Activated gamma-delta T cell treated with anti-CD3 and anti-CD28 coated beads, Interleukin-2, amount 50 U/mL, for 16 hours (primary cell): Measurements from ENCODE around the gene MLYCD.
A peak's percentile ranks its signal among the peaks of the same experiment; 100 is the strongest.
"Not testable (repeated sequence)": the region's sequence is repeated elsewhere in the genome, so short reads cannot be mapped to it uniquely, and the experiment has no call there.

Experiments used
- DNase-seq: peaks from one replicate; pipeline ENCODE4 v3.0.0-alpha.2; 2020; ENCODE audit warnings: low read depth

MLYCD gene

DNA sequence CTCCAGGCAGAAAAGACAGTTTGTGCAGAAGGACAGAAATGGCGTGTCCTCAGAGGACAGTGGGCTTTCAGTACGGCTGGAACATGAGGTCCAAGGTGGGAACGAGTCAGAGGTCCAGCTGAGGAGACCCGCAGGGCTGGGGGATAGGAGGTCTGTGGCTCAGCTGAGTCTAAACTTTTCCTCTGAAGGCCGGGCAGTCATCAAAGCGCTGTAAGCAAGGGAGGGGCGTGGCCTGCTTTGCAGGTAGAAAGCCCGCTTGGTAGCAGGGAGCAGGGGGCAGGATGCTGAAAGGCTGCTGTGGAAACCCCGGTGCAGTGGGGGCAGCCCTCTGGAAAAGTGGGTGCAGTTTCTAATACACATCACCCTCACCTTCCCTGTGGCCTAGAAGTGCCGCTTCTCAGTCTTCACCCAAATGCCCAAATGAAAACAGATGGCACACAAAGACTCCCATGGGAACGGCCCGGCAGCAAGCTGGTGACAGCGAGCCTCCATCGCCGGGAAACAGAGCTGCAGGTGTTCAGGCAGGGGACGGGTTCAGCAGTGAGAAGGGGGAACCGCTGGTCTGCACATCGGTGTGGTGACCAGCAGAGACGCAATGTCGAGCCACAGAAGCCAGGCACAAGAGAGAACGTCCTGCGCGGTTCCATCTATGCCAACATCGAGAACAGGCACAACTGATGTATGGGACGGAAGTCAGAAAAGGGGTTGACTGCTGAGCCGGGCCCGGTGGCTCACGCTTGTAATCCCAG, 41.9 kb downstream of the MLYCD start:
- DNase-seq = no peak

DNA sequence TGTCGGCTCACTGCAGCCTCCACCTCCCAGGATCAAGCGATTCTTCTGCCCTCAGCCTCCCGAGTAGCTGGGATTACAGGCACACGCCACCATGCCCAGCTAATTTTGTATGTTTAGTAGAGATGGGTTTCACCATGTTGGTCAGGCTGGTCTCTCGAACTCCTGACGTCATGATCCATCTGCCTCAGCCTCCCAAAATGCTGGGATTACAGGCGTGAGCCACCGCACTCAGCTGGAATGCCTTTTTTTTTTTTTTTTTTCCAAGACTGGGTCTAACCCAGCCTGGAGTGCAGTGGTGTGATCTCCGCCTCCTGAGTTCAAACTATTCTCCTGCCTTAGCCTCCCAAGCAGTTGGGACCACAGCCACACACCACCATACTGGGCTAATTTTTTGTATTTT, 42.6 kb downstream of the MLYCD start:
- not testable (repeated sequence) for DNase-seq

DNA sequence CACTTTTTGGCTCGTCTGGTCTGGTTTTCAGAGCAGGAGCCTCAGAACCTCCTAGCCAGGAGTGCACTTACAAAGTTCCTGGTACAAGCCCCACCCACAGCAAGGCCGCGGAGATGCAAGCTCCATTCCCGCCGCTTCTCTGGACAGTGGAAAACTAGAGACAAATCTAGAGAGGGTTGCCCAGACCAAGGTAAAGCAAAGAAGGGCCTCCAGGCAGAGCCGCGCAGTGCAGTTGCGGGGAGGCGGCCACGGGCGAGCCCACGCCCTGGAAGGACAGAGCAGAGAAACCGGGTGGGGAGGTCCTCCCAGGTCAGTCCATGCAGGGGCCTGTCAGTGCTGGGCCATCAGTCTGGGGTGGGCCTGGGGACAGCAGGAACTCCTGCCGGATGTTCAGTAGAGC, 43.2 kb downstream of the MLYCD start:
- no peak for DNase-seq

DNA sequence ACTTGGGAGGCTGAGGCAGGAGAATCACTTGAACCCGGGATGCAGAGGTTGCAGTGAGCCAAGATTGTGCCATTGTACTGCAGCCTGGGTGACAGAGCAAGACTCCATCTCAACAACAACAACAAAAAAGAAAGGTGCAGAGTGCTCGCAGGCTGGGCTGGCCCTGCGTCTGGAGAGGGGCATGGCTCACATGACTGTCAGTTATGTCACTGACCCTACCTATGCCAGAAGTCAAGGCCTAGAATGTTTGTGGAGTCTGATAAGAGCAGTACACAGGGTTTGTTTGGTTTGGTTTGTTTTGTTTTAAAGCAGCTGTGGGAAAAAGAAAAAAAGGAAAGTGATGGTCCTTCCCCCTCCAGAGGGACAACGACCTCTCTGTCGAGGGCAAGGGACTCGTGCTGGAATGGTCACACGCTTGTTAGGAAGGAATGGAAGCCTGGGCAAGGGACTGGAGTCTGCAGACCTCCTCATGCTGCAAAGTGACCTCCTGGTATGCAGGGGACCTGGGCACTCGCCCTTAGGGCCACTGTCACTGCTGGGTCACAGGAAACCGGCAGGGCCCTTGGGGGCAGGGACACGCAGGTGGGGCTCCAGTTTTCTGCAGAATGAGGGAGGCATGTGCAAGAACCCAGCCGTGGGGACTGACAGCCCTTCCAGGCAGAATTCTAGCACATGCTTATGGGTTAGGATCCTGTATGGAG, 44.0 kb downstream of the MLYCD start:
- no peak for DNase-seq

DNA sequence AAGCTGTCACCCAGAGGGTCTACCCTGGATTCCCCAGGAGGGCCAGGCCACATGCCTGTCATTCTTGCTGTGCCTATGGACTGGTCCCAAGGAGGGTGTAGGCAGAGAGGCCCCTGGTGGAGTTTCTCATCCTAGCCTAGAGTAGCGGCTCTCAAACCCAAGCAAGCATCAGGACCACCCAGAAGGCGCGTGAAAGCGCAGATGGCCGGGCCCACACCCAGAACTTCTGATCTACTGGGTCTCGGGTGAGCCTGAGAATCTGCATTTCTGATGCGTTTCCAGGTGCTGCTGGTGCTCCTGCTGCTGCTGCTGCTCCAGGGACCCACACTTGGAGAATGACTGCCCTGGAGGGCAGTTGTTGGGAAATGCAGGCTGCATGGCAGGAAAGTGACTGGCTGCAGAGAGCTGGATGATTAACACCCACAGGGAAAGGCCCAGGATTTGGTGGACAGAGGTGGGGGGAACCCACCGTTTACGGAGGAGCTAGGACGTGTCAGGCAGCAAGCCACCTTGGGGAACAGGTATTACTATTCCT, 44.7 kb downstream of the MLYCD start:
- no peak for DNase-seq

DNA sequence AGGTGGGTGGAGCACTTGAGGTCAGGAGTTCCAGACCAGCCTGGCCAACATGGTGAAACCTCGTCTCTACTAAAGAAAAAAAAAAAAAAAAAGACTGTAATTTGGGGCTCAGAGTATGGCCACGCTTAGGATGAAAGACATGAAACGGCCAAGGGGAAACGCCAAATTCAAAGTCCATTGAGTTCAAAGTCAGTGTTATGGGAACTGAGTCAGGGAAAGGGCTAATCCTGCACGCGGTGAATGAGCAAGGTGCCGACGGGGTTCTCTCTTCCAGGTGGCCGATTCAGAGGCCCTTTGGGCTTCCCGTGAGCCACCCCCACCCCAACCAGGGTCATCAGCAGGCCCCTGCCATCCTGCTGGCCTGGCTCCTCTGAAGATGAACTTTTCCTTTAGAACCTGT, 46.7 kb downstream of the MLYCD start:
- DNase-seq = no peak

DNA sequence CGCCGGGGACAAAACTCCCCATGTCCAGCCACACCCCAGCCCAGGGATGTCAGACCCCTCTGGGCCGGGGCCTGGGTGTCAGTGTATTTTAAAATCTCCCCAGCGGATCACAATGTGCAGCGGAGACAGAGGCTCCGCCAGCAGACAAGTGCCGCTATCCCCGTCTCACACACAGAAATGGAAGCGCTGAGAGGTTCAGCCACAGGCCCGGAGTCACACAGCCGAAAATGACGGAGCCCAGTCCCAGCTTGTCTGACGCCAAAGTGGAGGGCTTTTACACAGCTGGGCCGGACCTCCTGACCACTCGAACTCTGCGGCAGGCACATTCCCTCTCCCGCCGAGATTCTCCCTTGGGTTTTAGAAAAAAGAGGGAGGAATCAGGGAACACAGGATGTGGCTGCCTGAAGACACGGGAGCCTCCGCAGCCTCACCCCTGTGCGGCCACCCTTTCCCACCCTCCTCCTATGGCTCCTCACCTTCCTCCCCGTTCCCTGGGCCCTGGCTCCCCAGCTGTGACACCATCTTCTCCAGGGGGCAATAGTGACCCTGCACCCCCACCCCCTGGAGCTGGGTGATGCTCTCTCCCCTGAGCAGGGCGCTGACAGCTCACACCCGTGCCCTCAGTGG, 47.4 kb downstream of the MLYCD start:
- no peak for DNase-seq

DNA sequence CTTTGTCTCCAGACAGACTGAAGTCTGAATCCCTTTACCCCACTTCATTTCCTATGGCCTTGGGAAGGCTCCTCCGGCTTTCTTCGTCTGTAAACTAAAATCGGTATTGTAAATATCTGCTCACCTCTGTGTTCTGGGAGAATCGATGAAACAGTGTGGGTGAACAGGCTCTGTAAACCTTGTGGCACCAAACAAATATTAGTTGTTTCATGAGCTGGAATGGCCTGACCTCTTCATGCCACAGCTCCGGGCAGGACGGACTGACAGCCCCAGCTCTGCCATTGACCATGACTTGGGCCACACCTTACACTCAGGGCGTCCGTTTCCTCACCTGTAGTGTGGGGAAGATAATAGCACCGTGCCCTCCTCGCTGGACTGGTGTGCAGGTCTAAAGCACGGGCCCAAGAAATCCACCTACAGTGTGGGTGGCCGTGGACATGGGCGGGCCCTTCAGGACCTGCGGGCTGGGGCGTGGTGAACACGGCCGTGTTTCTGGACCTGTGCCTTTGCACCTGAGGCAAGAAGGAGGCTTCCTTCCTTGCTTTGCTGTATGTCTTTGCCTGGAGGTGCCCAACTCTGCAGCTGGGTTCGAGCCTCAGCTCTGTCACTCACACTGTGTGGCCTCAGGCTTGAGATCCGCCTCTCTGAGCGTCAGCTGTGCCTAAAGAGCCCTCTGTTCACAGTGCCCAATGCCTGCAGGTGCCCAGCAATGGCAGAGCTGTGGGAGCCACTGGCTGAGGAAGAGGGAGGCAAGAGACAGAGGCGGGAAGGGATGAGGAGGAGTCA, 48.1 kb downstream of the MLYCD start:
- no peak for DNase-seq

DNA sequence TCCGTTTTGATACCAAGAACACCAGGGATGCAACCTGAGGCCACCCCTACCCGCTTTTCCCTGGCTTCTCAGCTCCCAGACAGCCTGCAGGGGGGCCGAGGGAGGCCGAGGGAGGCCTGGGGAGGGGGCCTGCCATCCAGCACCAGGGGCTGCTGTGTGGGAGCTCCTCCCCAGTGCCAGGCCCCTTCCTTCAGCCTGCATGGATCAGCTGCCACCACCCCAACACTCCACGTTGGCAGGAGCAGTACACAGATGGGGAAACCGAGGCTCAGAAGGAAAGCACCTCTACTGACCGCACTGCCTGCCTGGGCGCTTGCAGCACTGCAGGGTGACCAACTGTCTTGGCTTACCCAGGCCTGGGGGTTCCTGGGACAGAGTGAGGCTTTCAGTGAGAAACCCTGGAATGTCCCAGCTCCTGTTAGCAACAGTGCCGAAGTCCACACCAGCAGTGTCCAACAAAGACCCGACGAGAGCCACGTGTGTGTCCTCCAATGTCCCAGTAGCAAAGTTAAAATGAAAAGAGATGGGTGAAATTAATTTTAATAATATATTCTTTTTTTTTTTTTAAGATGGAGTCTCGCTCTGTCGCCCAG, 48.8 kb downstream of the MLYCD start:
- DNase-seq = no peak

DNA sequence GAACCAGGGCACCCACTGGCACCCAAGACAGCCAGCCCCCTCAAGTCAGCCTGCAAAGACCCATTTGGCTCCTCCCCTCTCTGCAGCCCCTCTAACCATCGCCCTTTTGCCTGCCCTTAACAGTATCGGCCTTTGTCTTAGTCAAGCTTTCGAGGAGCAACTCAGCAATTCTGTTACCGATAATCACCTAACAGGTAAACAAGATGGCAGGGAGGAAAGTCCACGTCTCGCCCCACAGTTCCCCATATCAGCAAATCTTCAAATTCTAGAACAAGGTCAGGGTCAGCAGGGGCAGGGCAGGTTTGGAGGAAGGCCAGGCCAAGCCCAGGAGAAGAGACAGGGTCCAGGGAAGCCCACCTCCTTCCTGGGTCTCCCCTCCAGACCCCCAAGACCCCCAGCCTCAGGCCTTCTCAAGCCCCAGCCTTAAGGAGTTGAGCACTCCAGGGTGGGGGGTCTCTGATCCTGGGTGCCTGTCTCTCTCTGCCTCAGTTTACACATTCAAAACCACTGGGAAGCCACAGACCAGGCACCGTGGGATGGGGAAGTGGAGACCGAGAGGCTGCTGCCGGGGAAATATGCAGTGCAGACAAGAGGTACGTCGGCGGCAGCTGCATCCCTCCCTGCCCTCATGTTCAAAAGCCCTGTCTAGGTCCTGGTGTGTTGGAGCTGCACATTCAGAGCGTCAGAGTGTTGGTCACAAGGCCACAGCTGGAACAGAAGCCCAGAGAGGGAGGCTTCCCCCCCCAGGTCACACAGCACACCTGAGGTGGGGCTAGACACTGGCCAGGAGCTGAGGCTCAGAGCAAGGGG, 50.2 kb downstream of the MLYCD start:
- no peak for DNase-seq

DNA sequence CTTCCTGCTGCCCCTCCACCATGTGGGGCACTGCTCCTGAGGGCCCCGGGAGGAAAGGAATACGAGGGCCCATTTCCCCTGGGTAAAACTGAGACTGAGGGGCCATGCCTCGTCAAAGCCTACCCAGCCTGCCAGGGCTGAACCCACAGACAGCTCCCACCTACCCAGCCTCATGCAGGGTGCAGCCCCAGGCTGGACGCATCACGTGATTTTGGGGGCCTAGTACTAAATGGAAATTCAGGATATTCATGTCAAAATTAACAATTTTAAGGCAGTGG, 50.7 kb downstream of the MLYCD start:
- no peak for DNase-seq

DNA sequence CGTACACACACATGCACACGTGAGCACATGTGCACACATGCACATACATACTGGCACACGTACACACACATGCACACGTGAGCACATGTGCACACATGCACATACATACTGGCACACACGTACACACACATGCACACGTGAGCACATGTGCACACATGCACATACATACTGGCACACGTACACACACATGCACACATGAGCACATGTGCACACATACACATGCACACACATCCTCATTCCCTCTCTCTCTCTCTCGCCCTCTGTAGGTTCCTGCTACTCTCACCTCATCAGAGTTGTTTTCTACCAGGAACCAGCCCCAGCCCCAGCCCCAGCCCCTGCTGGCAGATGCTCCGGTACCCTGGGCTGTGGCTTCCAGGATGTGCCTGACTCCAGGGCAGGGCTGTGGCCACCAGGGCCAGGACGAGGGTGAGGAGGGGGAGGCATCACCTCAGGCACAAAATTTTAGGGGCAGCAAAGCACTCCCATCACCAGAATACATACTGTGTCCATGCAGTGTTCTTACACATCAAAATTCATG, 52.0 kb downstream of the MLYCD start:
- not testable (repeated sequence) for DNase-seq

DNA sequence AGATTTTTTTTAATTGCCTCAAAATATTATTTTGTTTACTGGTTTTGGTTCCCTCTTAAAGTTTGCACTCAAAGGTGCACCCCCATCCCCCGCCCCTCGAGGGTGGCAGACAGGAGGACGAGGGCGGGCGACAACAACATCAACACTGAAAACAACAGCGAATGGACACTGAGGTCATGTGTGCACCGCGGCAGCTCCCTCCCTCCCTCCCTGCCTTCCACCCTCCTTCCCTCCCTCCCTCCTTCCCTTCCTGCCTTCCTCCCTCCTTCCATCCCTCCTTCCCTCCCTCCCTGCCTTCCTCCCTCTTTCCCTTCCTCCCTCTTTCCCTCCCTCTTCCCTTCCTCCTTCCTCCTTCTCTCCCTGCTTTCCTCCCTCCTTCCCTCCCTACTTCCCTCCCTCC, 52.6 kb downstream of the MLYCD start:
- no peak for DNase-seq

DNA sequence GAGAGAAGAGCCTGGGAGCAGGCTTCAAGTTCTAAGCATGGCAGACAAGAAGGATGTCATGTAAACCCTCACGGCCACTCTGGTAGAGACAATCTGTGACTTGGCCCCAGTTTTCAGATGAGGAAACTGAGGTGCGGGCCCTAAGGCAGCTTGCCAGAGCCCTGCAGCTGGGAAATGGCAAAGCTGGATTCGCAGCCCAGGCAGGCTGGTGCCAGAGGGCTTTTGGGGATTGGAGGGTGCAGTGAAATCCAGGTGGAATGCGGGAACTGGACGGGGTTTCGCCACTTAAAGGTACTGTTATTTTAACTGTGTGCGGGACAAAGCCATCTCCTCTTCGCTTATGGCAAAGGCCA, 53.6 kb downstream of the MLYCD start:
- no peak for DNase-seq

DNA sequence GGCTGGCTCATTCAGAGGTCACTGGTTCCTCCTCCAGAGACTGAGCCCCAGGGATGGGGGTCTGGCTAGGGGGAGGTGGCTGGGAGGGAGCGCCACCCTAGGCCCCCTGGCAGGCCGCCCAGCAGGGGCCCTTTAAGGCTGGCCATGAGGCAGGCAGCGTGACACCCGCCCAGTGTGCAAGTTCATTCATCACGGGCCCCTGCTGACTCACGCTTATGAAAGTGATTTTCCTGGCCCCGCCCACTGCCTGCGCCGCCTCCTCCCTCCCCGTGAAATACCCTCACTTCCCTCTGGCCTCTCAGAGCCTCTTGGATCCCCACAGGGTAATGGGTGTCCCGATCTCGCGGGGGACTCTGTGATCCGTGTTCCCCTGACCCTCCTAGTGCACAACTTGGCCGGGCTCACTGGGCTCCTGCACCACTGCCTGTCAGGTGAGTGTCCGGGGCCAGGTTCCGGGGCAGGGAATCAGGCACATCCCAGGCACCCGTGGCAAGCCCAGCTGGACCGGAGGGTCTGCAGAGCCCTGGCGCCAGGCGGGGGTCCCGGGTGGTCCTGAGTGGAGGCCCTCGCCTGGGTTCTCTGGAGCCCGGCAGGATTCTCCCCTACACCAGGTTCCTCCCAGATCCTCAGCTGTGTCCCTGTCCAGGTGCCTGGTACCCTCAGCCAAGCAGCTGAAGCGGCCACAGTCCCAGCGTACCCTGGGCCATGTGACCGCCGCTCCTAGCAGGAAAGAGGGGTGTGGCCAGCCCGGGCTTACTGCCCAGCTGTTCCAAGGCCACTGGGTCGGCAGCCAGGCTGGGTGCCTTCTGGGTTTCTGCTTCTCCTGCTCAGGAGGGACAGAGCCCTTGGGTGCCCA, 54.3 kb downstream of the MLYCD start, which contains the start of gene OSGIN1:
OSGIN1 (plus strand) TSS at position 301 of the 856 bp plus-strand sequence. CDS start 4,432 bp downstream, outside the sequence.
- peak; percentile 54 for DNase-seq

DNA sequence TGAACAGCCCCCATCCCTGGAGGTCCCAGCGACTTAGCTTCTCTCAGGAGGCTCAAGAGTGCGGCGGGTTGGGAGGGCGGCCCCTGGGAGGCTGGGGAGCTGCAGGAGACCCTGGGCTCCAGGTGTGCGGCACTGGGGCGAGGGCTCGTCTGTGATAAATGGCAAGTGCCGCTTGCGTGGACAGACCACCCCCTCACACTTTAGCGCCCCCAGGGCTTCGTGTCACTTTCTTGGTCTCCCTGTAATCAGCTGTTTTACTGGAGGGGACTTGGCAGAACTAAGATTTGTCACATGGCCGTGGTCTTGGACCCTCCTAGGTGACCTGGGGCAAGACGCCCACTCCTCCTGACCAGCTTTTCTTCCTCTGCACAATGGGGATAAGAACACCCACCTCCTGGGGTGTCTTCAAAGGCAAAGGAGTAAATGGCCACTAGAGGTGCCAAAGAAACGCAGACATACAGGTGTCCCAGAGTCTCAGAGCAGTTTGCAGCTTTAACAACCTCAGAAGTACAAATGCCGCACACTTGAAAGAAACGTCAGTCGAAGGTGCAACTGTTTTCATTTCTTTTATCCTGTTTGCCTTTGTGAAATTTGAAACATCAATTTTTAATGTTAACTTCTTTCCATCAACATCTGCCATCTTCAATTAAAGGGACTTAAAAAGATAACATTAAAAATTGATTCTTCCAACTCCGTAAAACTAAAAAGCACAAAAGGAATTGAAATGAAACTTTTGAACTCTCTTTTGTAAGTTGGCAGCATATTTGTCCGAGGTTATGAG, 55.1 kb downstream of the MLYCD start:
- no peak for DNase-seq

DNA sequence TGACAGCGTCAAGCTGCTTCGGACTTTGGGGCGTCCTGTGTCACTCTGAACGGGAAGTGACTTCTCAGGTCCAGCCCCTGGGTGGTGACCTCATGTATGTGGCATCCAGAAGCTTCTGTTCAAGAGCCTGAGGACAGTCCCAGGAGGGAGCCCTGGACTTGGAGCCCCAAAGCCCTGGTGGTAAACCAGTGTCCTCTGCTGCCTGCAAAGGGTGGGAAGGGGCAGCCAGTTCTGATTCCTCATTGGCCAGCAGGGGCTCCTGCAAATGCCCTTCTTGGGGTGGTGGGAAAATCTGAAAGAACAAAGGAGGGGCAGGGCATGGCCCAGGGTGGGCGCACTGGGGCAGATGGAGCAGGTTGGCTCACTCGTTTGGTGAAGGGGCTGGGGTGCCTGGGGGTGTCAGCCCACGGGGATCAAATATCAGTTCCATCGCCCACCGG, 55.7 kb downstream of the MLYCD start:
- no peak for DNase-seq

DNA sequence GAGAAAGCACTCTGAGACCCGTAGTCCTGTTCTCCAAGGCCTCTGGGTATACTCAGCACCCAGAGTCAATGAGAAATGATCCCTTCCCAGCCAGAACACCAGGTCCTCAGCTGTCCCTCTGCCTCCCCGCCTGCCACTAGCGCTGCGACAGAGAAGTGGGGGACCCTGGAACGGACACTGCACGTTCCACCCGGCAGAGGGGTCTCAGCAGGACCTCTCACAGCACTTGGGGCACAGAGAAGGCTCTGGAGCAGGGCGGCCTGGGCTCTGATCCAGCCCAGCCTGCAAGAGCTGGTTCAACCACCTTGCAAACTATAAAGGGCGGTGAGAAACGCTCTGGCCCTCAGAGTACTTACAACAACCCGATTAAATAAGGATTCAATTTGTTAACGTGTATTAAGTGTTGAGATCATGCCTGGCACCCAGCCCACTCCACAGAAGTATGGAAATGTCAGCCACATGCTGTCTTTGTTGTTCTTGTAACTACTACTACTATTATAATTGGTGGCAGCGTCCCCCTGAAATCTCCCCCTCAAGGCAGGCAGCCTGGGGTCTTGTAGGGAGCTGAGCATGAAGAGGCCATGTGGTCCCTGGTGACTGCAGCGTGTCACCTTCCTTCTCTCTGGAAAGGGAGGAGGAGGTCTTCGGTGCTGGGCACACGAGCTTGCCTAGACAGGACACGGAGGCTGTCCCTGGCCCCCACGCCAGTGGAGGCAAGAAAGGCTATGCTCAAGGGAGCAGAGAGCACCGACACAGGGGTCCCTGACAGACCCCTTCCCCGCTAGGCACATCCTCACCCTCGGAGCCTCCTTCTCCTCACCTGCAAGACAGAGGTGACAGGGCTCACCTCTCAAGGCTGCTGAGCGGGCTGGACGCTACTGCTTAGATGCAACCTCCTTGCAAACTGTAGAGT, 56.6 kb downstream of the MLYCD start:
- no peak for DNase-seq
